MCF 10A (cell line): ENCODE measurements around the gene NPFF. TPM values are rescaled to one million over a fixed set of nuclear protein-coding genes. Genes with fewer than 3 reads are reported as not detected.
A peak's percentile ranks its signal among the peaks of the same experiment; 100 is the strongest.

Experiments used
- BruUV-seq: library from RNA; stranded (reverse); fragments of 400-500 nt; replicated peaks from 2 replicates; lab custom pipeline; 2021; lab: Mats Ljungman, UMichigan
- CTCF ChIA-PET: fragments of 300-600 bp; sonication (Branson Sonifier 250); formaldehyde crosslinking; extraction: SDS; loops from one replicate; lab custom pipeline; 2021; ENCODE audit warnings: antibody characterized with exemption, inconsistent platforms; lab: Yijun Ruan, JAX
- POLR2A ChIA-PET: fragments of 300-600, 350-650 bp; sonication (Branson Sonifier 250); formaldehyde crosslinking; extraction: SDS; loops from one replicate; lab custom pipeline; 2020; ENCODE audit warnings: antibody characterized with exemption, inconsistent platforms; lab: Yijun Ruan, JAX
- DNase-seq: peaks from one replicate; pipeline ENCODE4 v3.0.0-alpha.2; 2018; ENCODE audit not compliant: unreplicated experiment
- H3K27ac Mint-ChIP-seq: one replicate; pipeline ENCODE4 v1.8.0; 2022; ENCODE audit warnings: mild to moderate bottlenecking, low read depth, mixed read lengths; ENCODE audit not compliant: unreplicated experiment
- H3K27me3 Mint-ChIP-seq: one replicate; pipeline ENCODE4 v1.8.0; 2022; ENCODE audit warnings: mixed read lengths; ENCODE audit not compliant: insufficient read depth, unreplicated experiment
- H3K36me3 Mint-ChIP-seq: one replicate; pipeline ENCODE4 v1.8.0; 2022; ENCODE audit warnings: mild to moderate bottlenecking, moderate library complexity, mixed read lengths; ENCODE audit not compliant: insufficient read depth, unreplicated experiment
- H3K4me1 Mint-ChIP-seq: one replicate; pipeline ENCODE4 v1.8.0; 2022; ENCODE audit warnings: mixed read lengths; ENCODE audit not compliant: insufficient read depth, unreplicated experiment
- H3K4me3 Mint-ChIP-seq: one replicate; pipeline ENCODE4 v1.8.0; 2022; ENCODE audit warnings: mild to moderate bottlenecking, moderate library complexity, mixed read lengths; ENCODE audit not compliant: unreplicated experiment
- H3K9me3 Mint-ChIP-seq: one replicate; pipeline ENCODE4 v1.8.0; 2022; ENCODE audit warnings: mixed read lengths; ENCODE audit not compliant: unreplicated experiment
- intact Hi-C: fragments of 100-400 bp; cut with micrococcal nuclease; formaldehyde crosslinking; loops from 2 replicates; pipeline ENCODE4 v1.14.1; 2022
- total RNA-seq: library from RNA; stranded (reverse); gene quantifications from 2 replicates; pipeline ENCODE4 v1.2.3, GENCODE V29; 2022
- TF ChIP-seq, protein P1 (sequence below): fragments of 200-600 bp; IDR thresholded peaks from one replicate; pipeline ENCODE4 v1.8.0; 2022; ENCODE audit warnings: antibody characterized with exemption, mild to moderate bottlenecking; ENCODE audit not compliant: unreplicated experiment

NPFF gene
- total RNA-seq, 1 experiment from 2014 or later = not detected

DNA sequence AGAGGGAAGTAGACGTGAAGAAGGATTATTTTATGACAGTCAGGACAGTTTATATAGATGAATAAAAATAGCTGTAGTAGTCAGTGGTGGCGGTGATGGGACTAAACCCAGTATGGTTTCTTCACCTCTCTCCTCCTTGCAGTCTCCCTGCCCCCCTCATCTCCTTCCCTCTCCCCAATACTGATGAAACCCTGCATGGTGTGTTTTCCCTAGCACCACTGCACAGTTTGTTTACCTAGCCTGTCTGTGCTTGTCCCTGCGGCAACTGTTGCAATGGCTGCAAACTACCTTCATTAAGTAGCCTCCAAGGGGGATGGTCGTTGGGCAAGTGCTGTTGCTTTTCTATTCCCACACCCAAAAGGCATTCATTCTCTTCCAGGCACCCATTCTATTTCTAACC, 40.6 kb downstream of the NPFF start:
- CTCF ChIA-PET = interaction anchor here (0.7 to 1.7 kb wide), 5 partner anchors 9 to 43 kb away, joined by 3 to 5 read pairs (median 4); no protein-coding TSS in a partner anchor
- POLR2A ChIA-PET = interaction anchor here (0.8 kb wide), 1 partner anchor 15 kb away, joined by 5 read pairs; no protein-coding TSS in a partner anchor
- TF ChIP-seq, protein P1, sequence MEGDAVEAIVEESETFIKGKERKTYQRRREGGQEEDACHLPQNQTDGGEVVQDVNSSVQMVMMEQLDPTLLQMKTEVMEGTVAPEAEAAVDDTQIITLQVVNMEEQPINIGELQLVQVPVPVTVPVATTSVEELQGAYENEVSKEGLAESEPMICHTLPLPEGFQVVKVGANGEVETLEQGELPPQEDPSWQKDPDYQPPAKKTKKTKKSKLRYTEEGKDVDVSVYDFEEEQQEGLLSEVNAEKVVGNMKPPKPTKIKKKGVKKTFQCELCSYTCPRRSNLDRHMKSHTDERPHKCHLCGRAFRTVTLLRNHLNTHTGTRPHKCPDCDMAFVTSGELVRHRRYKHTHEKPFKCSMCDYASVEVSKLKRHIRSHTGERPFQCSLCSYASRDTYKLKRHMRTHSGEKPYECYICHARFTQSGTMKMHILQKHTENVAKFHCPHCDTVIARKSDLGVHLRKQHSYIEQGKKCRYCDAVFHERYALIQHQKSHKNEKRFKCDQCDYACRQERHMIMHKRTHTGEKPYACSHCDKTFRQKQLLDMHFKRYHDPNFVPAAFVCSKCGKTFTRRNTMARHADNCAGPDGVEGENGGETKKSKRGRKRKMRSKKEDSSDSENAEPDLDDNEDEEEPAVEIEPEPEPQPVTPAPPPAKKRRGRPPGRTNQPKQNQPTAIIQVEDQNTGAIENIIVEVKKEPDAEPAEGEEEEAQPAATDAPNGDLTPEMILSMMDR = no peak
- Mint-ChIP-seq H3K4me1 (peaks cover 29% of the 10 kb centered on the region), H3K4me3 (no peak overlapping the region), H3K27me3 (no peaks in the 10 kb centered on the region), H3K9me3 (no peaks in the 10 kb centered on the region), H3K36me3 (peaks cover 100% of the 10 kb centered on the region), H3K27ac (no peak overlapping the region)
- BruUV-seq = no TSS peak
- intact Hi-C loops = no loop called here
- DNase-seq = peak; percentile 71

DNA sequence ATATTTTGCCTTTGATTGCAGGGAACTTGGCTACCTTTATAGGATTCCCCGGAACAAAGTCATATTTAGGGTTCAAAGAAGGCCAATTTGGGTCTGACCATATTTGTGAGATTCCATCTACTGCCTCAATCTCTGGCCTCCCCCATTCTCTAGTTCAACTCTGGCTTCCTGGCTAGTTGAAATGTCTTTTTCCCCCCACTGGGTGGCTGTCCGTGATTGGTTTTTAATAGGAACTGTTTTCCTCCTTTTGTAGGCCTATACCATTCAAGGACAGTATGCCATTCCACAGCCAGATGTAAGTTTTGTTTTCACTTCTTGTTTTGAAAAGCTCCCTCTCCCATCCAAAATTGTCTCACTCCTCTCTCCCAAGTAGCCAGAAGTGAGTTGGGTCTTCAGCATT, 41.6 kb downstream of the NPFF start:
- H3K27ac Mint-ChIP-seq = no peak overlapping the region
- peaks cover 100% of the 10 kb centered on the region for H3K36me3 Mint-ChIP-seq
- TF ChIP-seq, protein P1 = no peak
- peaks cover 34% of the 10 kb centered on the region for H3K4me1 Mint-ChIP-seq
- ChIA-PET POLR2A (interaction anchor here (0.8 to 5.3 kb wide), 3 partner anchors 9 to 16 kb away, joined by 5 to 25 read pairs (median 5); no protein-coding TSS in a partner anchor), CTCF (interaction anchor here (0.7 to 1.7 kb wide), 3 partner anchors 32 to 45 kb away, joined by 3 to 4 read pairs (median 3); no protein-coding TSS in a partner anchor)
- DNase-seq = no peak
- BruUV-seq = no TSS peak
- no peak overlapping the region for H3K4me3 Mint-ChIP-seq
- intact Hi-C loops = no loop called here
- H3K27me3 Mint-ChIP-seq = no peaks in the 10 kb centered on the region
- no peaks in the 10 kb centered on the region for H3K9me3 Mint-ChIP-seq

DNA sequence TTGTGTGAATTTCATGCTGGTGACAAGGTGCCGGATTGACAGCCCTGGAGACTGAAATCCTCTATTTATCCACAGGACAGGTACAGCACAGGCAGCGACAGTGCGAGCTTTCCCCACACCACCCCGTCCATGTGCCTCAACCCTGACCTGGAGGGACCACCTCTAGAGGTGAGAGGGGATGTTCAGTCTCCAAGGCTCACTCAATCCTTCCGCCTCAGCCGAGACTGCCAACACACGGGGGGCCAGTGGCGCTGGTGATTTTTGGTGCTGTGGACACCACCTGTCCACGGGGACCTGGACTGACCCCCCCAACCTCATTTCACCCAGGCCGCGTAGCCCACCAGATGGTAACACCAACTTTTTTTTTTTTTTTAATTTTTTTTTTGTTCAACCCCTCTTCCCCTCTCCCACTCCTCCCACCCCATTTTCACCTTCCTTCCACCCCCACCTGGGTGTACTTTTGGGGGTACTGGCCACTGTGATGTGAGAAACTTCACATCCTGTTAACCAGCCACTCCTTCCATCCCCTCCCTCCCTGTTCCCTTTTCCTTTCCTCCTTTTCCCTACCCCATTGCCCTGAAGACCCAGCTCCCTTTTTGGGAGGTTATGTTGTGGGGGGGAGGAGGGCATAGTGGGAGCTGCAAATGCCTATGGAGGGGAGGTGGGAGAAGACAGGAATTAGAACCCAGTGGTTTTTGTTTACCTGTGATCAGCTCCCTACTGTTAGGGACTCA, 42.4 kb downstream of the NPFF start:
- H3K36me3 Mint-ChIP-seq = peaks cover 100% of the 10 kb centered on the region
- CTCF ChIA-PET = interaction anchor here (0.6 to 1.7 kb wide), 5 partner anchors 11 to 1186 kb away, joined by 3 to 4 read pairs (median 3); no protein-coding TSS in a partner anchor
- TF ChIP-seq, protein P1 = no peak
- BruUV-seq = no TSS peak
- no peaks in the 10 kb centered on the region for H3K9me3 Mint-ChIP-seq
- POLR2A ChIA-PET = interaction anchor here (0.8 to 5.3 kb wide), 4 partner anchors 8 to 11 kb away, joined by 3 to 25 read pairs (median 4); no protein-coding TSS in a partner anchor
- intact Hi-C loops = no loop called here
- no peak overlapping the region for H3K27ac Mint-ChIP-seq
- no peak overlapping the region for H3K4me3 Mint-ChIP-seq
- DNase-seq = no peak
- no peaks in the 10 kb centered on the region for H3K27me3 Mint-ChIP-seq
- H3K4me1 Mint-ChIP-seq = peaks cover 40% of the 10 kb centered on the region
